Measurements from ENCODE around the gene SRP9. TPM values are rescaled to one million over a fixed set of nuclear protein-coding genes. Genes with fewer than 3 reads are reported as not detected.

The SRP9 gene
- total and polyA plus RNA-seq, 2 donors (not counting 1 experiment from before 2014, with no cell fraction given): 73.4 to 117 TPM

DNA sequence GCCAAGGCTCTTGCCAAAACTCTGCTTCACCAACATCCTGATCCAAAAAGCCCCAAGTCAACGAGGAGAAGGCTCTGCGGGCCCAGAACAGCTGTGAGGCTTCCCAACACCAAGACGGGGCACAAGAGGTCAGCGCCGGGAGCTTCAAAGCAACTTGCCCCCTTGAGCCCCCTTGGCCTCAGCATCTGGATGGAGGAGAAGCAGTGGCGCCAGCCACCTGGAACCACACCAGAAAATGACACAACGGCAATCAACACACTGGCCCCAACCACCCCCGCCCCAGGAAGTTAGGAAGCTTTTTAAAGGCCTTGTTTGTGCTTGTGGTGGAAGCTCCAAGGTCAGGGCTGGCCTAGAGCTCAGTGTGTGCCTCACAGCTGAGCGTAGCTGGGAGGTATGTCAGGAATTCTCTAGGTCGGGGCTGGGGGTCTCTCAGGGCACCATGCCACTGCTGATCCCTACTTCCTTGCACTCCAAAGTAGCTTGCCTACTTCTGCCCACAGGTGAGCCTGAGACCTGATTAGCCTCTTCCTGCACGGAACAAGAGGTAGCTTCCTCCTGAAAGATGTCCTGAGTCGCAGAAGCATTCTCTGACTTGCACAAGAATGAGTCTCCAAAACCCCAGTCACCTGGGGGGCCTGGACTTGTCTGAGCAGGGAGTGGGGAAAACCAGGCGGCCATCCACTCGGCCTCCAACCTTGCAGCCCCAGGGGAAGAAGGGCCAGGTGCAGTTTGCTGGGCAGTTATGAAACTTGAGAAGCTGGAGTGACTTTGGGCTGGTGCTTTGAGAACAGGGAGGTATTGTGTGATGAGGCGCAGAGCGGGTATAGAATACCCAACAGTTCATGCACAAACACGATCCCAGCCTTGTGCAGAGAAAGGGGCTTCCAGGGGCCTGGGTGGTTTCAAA, 9.7 kb upstream of the SRP9 start:
- ChIA-PET CTCF (interaction anchor here (2.3 kb wide), 1 partner anchor 287 kb away, joined by 8 read pairs; no protein-coding TSS in a partner anchor), POLR2A (no interaction called here)
- H3K9me3 ChIP-seq (ENCODE audit: control extremely low read depth in 1 of 3, control insufficient read depth in 2 of 3, insufficient read depth in 1 of 3, low read length in 2 of 3): no peaks in the 10 kb centered on the region
- H3K9ac ChIP-seq (ENCODE audit: low read length): no peak overlapping the region
- H3K4me1 Mint-ChIP-seq: peaks cover 12% of the 10 kb centered on the region
- H3K4me3 Mint-ChIP-seq: no peak overlapping the region
- no peaks in the 10 kb centered on the region for H3K36me3 ChIP-seq (replicated peaks in 1 of 2; ENCODE audit: control extremely low read depth in 1 of 2, control insufficient read depth in 1 of 2, extremely low read depth in 1 of 2, insufficient read depth in 2 of 2, low read length in 1 of 2)
- peaks cover 5 to 8% of the 10 kb centered on the region in 2 donors for H3K4me1 ChIP-seq (ENCODE audit: control insufficient read depth in 2 of 2, insufficient read depth in 2 of 2, low read length in 2 of 2)
- H2AFZ ChIP-seq (ENCODE audit: insufficient read depth, low read depth, low read length, poor library complexity, severe bottlenecking): no peak overlapping the region
- H3K27ac ChIP-seq (ENCODE audit: low read length in 2 of 2): no peak overlapping the region
- H4K20me1 ChIP-seq (ENCODE audit: control insufficient read depth, insufficient read depth, low read length, poor library complexity, severe bottlenecking): no peaks in the 10 kb centered on the region
- H3K27me3 Mint-ChIP-seq: peaks cover 3% of the 10 kb centered on the region
- H3K9me3 Mint-ChIP-seq (ENCODE audit: insufficient read depth): no peaks in the 10 kb centered on the region
- WGBS (ENCODE audit: insufficient coverage): 89% methylated on average over 11 of the region's 17 CpGs
- no peak overlapping the region for H3K4me2 ChIP-seq (replicated peaks; ENCODE audit: low read depth, low read length, poor library complexity, severe bottlenecking)
- no peak overlapping the region for H3K27ac Mint-ChIP-seq
- H3K27me3 ChIP-seq (replicated peaks in 1 of 4; ENCODE audit: control extremely low read depth in 1 of 4, control insufficient read depth in 3 of 4, insufficient read depth in 4 of 4, low read length in 3 of 4): no peaks in the 10 kb centered on the region
- TF ChIP-seq, protein P1, sequence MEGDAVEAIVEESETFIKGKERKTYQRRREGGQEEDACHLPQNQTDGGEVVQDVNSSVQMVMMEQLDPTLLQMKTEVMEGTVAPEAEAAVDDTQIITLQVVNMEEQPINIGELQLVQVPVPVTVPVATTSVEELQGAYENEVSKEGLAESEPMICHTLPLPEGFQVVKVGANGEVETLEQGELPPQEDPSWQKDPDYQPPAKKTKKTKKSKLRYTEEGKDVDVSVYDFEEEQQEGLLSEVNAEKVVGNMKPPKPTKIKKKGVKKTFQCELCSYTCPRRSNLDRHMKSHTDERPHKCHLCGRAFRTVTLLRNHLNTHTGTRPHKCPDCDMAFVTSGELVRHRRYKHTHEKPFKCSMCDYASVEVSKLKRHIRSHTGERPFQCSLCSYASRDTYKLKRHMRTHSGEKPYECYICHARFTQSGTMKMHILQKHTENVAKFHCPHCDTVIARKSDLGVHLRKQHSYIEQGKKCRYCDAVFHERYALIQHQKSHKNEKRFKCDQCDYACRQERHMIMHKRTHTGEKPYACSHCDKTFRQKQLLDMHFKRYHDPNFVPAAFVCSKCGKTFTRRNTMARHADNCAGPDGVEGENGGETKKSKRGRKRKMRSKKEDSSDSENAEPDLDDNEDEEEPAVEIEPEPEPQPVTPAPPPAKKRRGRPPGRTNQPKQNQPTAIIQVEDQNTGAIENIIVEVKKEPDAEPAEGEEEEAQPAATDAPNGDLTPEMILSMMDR (IDR thresholded peaks at IDR 0.05): no peak
- no peak for TF ChIP-seq EZH2 (IDR thresholded peaks at IDR 0.05; ENCODE audit: borderline replicate concordance, insufficient read depth, low read depth, low read length, poor library complexity, severe bottlenecking)
- ATAC-seq (ENCODE audit: low read depth) (no peak), DNase-seq (no peak)
- H3K79me2 ChIP-seq (ENCODE audit: control insufficient read depth, insufficient read depth, low read length): no peaks in the 10 kb centered on the region
- intact Hi-C loops (cut with micrococcal nuclease): no loop called here
- H3K4me3 ChIP-seq (ENCODE audit: control extremely low read depth in 1 of 5, extremely low read depth in 1 of 5, insufficient read depth in 1 of 5, low read depth in 2 of 5, low read length in 4 of 5): no peak overlapping the region
